Measurements from ENCODE around the gene GLP1R. TPM values are rescaled to one million over a fixed set of nuclear protein-coding genes. Genes with fewer than 3 reads are reported as not detected.

The GLP1R gene
- total RNA-seq, 2 donors from 2014 or later = 5.7 to 6.9 TPM

DNA sequence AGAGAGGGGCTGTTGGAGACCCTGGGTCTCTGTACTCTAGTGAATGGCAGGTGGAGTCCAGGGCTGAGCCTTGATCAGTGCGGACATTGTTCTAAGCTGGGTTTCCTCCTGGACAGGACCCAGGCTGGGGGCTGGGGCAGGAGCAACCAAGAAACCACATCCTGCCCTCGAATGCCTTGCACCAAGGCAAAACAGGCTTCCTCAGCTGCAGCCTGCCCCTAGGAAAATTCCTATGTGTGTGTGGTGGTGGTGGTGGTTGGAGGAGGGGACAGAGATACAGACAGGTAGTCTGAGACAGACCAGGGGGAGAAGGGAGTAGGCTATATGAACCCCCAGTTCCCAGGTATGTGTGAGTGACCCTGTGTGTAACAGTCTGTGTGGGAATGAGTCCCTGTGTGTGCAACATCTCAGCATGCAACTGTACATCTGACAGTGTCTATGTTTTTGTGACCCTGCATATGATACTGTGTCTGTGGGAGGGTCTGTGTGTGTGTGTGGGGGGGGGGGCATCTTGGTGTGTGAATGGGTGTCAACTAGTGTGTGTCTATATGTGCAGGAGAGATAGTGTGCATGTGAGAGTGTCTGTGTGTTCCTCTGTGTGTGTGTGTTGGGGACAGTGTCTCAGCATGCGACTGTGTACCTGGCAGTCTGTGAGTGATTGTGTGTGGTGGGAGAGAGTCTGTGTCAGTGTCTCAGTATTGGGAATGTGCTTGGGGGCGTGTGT is 3.0 kb downstream of the GLP1R start:
- WGBS, 2 donors = 31 to 52% methylated on average over 4 of the region's 4 CpGs
- peak in 1 of 4 donors; percentile 29 for DNase-seq
- TF ChIP-seq CTCF (IDR thresholded peaks at IDR 0.05) (no peak), POLR2A (IDR thresholded peaks at IDR 0.05) (no peak)
- peak overlapping the region in 1 of 4 donors; percentile 15 for H3K27ac ChIP-seq
- peaks cover 75% of the 10 kb centered on the region for H3K4me1 ChIP-seq
- no peak overlapping the region for H3K4me3 ChIP-seq
- no peaks in the 10 kb centered on the region for H3K36me3 ChIP-seq (replicated peaks in 1 of 2; ENCODE audit: insufficient read depth in 1 of 2, low read depth in 2 of 2)
- no peak for ATAC-seq
- intact Hi-C loops (cut with DNase I) = no loop called here
- H3K9me3 ChIP-seq = no peaks in the 10 kb centered on the region
- no peaks in the 10 kb centered on the region for H3K27me3 ChIP-seq

- H3K27ac ChIP-seq = peak overlapping the region; percentile 74 to 89 (median 84)
- WGBS, 2 donors = 93 to 97% methylated on average over 4 of the region's 4 CpGs
Observed at GRCh38 chr6:39053016-39053624, 4.5 kb downstream of the GLP1R start.

GRCh38 chr6:39053854-39054576 is 5.4 kb downstream of the GLP1R start:
- intact Hi-C loops (cut with DNase I) = no loop called here
- WGBS, 2 donors = 52 to 59% methylated on average over 8 to 9 of the region's 9 CpGs
- DNase-seq (no peak), ATAC-seq (no peak)
- Histone ChIP-seq H3K36me3 (replicated peaks in 1 of 2; ENCODE audit: insufficient read depth in 1 of 2, low read depth in 2 of 2) (no peaks in the 10 kb centered on the region), H3K4me1 (peaks cover 60% of the 10 kb centered on the region), H3K9me3 (no peaks in the 10 kb centered on the region), H3K27me3 (no peaks in the 10 kb centered on the region), H3K27ac (peak overlapping the region; percentile 74 to 89 (median 84)), H3K4me3 (no peak overlapping the region)
- TF ChIP-seq CTCF (IDR thresholded peaks at IDR 0.05) (no peak), POLR2A (IDR thresholded peaks at IDR 0.05) (no peak)

More at GRCh38 chr6:39053016-39053624, 4.5 kb downstream of the GLP1R start:
- Histone ChIP-seq H3K27me3 (no peaks in the 10 kb centered on the region), H3K4me1 (peaks cover 69% of the 10 kb centered on the region), H3K4me3 (no peak overlapping the region), H3K9me3 (no peaks in the 10 kb centered on the region), H3K36me3 (replicated peaks in 1 of 2; ENCODE audit: insufficient read depth in 1 of 2, low read depth in 2 of 2) (no peaks in the 10 kb centered on the region)
- ATAC-seq = no peak
- intact Hi-C loops (cut with DNase I) = no loop called here
- no peak for DNase-seq
- TF ChIP-seq CTCF (IDR thresholded peaks at IDR 0.05) = no peak
- no peak for TF ChIP-seq POLR2A (IDR thresholded peaks at IDR 0.05)

DNA sequence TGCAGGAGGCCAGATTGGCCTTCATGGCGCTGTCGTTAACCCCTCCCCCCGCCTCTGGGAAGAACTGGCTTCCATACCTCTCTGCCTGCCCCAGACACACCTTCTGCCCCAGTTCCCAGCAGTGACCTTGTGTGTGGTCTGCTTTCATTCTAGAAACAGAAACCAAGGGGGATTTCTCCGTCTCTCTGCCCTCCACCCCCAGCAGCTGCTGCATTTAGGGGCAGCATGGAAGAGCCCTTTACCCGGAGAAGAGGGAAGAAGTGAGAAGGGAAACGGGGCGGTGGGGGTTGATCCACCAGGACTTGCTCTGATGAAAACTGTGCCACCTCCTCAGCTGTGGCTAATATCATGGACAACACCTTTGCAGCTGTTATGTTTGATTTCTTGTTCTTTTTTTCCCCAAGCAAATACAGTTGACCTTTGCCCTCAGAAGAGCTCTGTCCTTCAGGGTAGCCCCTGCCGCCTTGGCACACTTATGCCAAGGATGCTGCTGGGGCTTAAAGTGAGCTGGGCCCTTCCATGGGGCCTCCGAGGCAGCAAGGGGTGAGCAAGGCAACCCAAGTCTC is 6.1 kb downstream of the GLP1R start:
- H3K36me3 ChIP-seq (replicated peaks in 1 of 2; ENCODE audit: insufficient read depth in 1 of 2, low read depth in 2 of 2) = peaks cover 0 to 3% of the 10 kb centered on the region in 2 donors
- H3K27ac ChIP-seq = peak overlapping the region; percentile 74 to 89 (median 84)
- no peaks in the 10 kb centered on the region for H3K27me3 ChIP-seq
- DNase-seq (peak; percentile 81 to 90 (median 89)), ATAC-seq (peak; percentile 84)
- no peak overlapping the region for H3K4me3 ChIP-seq
- WGBS, 2 donors = 26 to 40% methylated on average over 9 of the region's 9 CpGs
- H3K4me1 ChIP-seq = peaks cover 54% of the 10 kb centered on the region
- TF ChIP-seq POLR2A (IDR thresholded peaks at IDR 0.05) = no peak
- peak in 2 of 7 experiments; percentile 6 to 12 for TF ChIP-seq CTCF (IDR thresholded peaks at IDR 0.05)
- H3K9me3 ChIP-seq = no peaks in the 10 kb centered on the region
- intact Hi-C loops (cut with DNase I) = no loop called here
